HuH-7.5 (cell line): ENCODE measurements around the gene DTHD1.

Experiments used
- DNase-seq: peaks from one replicate; pipeline ENCODE4 v3.0.0; 2011; ENCODE audit warnings: low spot score

Gene DTHD1

GRCh38 chr4:36281384-36282106 is at the start of gene DTHD1:
Gene DTHD1, plus strand, starts transcription at chr4:36281616. Its CDS starts 143 bp downstream, at chr4:36281759.
- no peak for DNase-seq

DNA sequence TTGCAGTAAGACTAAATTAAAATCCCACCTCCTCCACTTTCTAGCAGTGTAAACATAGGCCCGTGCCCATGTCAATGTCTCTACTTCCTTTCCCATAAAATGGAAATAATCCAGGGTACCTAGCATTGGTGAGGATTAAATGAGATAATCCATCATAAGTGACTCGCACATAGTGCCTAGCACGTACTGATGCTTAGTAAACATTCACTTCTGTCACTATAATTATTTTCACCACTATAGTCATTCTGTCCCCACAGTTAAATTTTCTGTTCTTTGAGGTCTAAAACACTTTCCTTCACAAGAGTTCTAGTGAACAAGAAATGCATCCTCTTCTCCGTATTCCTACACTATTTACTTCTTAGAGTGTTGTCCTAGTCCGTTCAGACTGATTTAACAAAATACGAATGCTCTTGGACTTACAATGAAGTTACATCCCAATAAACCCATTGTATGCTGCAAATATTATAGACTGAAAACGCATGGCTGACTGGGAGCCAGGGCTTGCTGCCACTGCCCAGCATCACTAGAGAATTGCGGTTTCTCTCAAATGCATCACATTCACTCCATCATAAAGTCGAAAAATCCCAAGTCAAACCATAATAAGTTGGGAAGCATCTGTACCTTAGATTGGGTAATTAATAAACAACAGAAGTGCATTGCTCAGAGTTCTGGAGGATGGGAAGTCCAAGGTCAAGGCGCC is 47.7 kb upstream of the DTHD1 start:
- no peak for DNase-seq

GRCh38 chr4:36235306-36235705 is 46.1 kb upstream of the DTHD1 start:
- DNase-seq = no peak

DNA sequence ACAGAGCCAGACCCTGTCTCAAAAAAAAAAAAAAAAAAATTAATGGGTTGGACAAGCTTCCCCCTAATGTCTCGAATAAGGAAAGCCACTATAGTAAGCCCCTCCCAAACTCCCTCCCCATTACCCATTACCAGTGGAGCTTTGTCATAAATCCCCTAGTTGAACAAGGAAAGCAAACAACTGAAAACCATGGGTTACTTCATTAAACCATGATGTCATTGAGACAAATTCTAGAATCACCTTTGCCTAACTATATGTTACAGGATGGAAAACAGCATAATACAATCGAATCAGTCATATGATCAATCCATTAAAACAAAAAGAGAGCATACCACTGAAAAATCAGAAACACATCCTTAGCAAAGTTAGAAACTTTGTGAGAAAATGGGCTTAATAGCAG is 45.3 kb upstream of the DTHD1 start:
- DNase-seq = no peak

DNA sequence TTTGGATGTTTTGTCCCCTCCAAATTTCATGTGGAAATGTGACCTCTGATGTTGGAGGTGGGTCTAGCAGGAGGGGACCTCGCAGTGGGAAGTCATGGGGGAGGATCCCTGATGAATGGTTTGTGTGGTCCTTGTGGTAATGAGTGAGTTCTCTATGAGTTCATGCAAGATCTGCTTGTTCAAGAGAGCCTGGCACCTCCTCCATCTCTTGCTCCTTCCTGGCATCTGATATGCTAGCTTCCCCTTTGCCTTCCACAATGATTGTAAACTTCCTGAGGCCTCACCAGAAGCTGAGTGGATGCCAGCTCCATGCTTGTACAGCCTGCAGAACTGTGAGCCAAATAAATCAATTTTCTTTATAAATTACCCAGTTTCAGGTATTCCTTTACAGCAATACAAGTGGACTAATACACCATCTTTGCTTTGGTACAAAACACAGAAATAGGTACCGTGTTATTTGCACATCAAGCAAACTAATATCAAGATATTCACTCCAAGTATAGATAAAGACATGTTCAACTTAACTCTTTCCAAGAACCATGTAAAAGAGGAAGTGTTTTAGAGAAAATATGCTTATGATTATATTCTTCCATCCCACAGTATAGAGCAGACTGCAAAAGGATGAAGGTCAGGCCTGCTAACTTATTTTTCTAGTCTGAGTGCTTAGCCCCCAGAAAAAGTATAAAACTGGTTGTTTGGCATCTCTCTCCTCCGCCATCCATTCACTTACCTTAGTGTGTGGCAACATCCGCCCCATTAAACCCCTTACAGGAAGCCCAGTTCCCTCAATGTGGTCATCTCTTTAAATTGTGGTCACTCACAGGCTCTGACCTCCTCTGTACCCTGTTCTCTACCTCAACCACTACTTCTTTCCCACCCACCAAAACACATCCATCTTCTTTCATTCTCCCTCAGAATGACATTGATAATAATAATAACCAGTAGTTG is 43.8 kb upstream of the DTHD1 start:
- no peak for DNase-seq

- no peak for DNase-seq
Measured at GRCh38 chr4:36241771-36242170, 39.6 kb upstream of the DTHD1 start.

- no peak for DNase-seq
Measured at GRCh38 chr4:36242629-36243354, 38.6 kb upstream of the DTHD1 start.

GRCh38 chr4:36243355-36244256 is 37.8 kb upstream of the DTHD1 start:
- peak; percentile 20 for DNase-seq

DNA sequence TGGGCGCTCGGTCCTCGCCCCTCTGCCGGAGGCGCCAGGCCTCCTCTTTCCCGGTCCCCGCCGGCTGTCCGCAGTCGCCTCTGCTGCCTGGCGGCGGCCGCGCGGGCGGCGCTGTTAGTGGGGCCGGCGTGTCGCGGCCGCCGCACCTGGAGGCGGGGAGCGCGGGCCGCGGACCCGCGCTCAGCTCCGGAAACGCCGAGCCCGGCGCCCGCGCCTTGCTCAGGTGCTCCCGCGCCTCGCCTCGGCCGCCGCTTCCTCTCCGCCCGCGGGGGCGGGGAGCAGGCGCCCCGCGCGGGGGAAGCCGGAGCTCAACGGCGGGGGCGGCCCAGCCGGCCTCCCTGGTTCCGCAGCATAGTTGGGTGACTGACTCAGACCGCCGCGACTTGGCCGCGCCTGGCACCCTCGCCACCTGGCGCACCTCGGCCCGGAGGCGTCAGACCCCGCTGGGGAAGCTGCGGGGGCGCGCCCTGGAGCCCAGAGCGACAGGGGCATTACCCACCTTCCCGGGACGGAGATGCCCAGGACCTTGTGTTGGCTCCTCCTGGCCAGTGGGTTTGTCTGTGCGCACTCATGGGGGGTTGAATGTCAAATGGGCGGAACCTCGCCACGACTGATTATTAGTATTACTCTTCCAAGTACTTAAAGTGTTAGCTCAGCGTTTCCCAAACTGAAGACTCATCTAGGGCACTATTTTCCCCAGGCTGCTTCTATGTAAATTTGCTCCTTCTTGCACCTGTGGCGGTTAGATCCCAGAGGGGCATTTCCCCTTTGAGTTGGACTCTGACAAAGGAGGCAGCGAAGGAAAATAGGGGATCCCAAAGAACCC is 36.9 kb upstream of the DTHD1 start, which contains the start of gene ARAP2:
Gene ARAP2, minus strand, starts transcription at position 258 of the 826 bp plus-strand sequence. CDS start 15,028 bp downstream, outside the sequence.
- peak; percentile 25 for DNase-seq

GRCh38 chr4:36249610-36250009 is 31.8 kb upstream of the DTHD1 start:
- no peak for DNase-seq

DNA sequence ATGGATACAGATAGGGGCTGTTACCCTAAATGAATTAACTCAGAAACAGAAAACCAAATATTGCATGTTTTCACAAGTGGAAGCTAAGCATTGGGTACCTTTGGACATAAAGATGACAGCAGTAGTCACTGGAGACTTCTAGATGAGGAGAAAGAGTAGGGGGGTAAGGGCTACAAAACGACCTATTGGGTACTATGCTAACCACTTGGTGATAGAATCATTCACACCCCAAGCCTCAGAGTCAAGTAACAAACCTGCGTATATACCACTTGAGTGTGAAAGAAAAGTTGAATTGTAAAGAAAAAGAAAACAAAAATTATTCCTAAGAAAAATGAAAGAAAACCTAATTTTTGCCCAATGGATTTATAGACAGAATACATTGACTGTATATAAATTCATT is 29.4 kb upstream of the DTHD1 start:
- no peak for DNase-seq

GRCh38 chr4:36254371-36254770 is 27.0 kb upstream of the DTHD1 start:
- no peak for DNase-seq

- DNase-seq = no peak
Measured at GRCh38 chr4:36255577-36255976, 25.8 kb upstream of the DTHD1 start.

GRCh38 chr4:36256398-36256891 is 25.0 kb upstream of the DTHD1 start:
- no peak for DNase-seq

GRCh38 chr4:36260731-36261130 is 20.7 kb upstream of the DTHD1 start:
- no peak for DNase-seq

DNA sequence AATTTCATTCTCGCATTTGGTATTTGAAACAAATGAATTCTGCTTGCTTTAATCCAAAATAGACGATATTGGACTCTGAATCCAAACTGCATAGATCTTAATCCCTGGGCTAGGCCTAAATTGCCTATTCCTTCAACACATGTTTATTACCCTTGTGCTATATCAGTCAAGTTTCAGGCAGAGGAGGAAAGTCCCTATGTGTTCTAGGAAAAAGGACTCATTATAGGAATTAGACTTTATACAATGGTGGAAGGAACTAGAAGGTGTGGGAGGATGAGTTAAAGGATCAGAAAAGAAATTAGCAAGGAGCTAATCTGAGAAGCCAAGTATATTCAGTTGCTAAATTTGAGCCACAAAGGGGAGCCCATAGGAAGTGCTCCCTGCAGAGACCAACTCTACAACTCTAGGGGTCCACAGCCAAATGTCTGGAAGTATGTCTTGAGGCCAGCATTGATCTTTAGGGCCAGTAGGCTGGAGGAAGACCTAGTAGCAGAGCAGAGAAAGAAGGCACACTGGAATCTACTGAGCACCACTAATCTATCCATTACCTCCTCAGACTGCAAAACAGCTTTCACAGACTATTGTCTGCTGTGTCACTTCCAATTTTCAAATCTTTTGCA is 17.1 kb upstream of the DTHD1 start:
- DNase-seq = no peak

DNA sequence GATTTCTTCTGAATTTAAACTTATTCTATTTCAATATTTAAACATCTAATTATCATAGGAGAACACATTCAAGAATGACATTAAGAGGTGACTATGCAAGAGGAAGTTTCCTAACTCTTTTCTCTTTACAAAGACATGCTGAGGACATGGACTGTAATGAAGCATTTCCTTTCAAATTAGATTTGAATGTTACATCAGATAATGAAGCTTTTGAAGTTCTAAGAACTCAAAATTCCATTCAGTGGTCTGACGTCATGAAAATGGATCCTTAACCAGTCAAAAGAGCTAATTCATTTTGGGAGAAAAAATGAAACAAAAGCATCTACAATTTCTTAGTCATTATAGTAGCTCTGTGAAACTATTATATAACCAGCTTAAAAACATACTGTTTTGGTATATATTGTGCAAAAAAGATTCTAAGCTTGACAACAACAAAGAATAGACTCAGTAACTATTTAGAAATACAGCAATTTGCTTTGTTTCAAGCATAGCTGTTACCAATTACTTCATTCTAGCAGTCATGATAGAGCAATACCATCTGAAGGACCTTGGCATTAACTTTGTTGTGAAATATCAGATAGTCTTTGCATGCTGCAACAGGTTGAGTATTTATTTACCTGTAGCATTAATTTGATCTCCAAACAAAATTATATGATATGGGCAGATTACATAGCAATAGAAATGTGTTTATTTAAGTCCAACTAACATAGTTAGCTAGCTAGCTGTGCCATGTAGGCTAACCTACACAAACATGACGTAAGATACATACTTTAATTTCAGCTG is 13.7 kb upstream of the DTHD1 start:
- DNase-seq = no peak

GRCh38 chr4:36269101-36269500 is 12.3 kb upstream of the DTHD1 start:
- DNase-seq = no peak
